A549 treated with DMSO at 1 μM for 4 hours (cell line): Measurements from ENCODE around the gene DNASE2B. TPM values are rescaled to one million over a fixed set of nuclear protein-coding genes. Genes with fewer than 3 reads are reported as not detected.

ENCODE experiments used
- total RNA-seq: library from RNA; stranded (reverse); fragments of 200-300 nt; extraction: Qiagen RNA extraction; gene quantifications from 5 replicates; pipeline ENCODE4 v1.2.3, GENCODE V29; 2022; ENCODE audit warnings: low read depth

Gene DNASE2B
- not detected in 5 replicates for total RNA-seq

DNA sequence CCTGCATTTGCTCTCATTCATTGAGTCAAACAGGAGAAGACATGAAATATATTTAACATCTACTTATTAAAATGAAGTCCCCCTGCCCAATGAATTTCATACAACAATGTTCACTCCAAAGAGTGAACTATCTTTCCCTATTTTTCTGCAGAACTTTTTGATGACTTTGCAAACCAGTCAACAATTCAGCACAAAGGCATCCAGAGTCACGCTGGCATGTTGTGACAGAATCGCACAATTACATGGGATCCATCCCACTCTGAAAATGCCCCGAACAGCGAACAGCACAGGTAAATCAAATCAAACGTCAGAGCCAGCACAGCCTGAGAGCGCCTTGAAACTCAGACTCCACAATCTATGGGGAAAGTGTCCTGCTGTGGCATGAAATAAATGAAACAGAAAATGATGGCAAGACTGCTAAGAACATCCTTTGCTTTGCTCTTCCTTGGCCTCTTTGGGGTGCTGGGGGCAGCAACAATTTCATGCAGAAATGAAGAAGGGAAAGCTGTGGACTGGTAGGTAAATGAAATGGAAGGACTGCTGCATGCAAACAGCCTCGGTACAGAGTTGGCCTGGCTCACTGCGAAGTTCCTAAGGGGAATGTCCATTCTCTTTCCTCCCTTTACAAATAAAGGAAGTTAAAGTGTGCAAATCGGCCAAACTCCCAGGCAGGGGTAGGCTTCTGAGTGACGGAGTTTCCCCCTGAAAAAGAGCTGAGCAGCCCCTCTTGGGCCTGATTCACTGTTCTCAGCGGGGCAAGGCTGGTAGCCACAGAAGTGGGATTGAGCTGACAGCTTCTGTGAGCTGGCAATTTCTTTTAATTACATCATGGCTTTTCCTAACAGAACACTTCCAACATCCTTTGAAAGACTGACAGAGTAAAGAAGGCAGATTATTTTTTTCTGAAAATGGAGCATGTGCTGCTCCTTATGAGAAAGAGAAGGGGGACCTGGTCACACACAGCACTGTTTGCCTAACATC, at the start of gene DNASE2B:
TSS of gene DNASE2B (plus strand) at position 310 of the 981 bp plus-strand sequence. CDS start at position 391, 81 bp downstream.

Other genes starting within 250 kb of the DNASE2B start
- gene SAMD13, start 96.8 kb upstream of the DNASE2B start, total RNA-seq: 0.24 to 0.69 TPM (median 0.31 TPM) in 5 replicates
- gene RPF1, start 80.8 kb downstream of the DNASE2B start, total RNA-seq: 30.6 to 36.4 TPM (median 31.5 TPM) in 5 replicates
- 0.39 to 1.00 TPM (median 0.67 TPM) in 4 of 5 replicates, not detected in the other for gene SPATA1, start 107.9 kb downstream of the DNASE2B start, total RNA-seq
- 181 to 189 TPM (median 184 TPM) in 5 replicates for gene GNG5, start 108.1 kb downstream of the DNASE2B start, total RNA-seq
- gene CTBS, start 176.0 kb downstream of the DNASE2B start, total RNA-seq: 5.6 to 8.0 TPM (median 6.2 TPM) in 5 replicates